Measurements from ENCODE around the gene C14orf180.

The C14orf180 gene

GRCh38 chr14:104598039-104598909, 18.7 kb downstream of the C14orf180 start:
- no peak overlapping the region for H3K9ac ChIP-seq (ENCODE audit: low read length)
- no peaks in the 10 kb centered on the region for H3K9me2 ChIP-seq (replicated peaks; ENCODE audit: insufficient read depth, low read length)
- H3K4me2 ChIP-seq (ENCODE audit: low read depth, low read length) = no peak overlapping the region
- no peak overlapping the region for H3K4me3 ChIP-seq (ENCODE audit: low read length)
- TF ChIP-seq EZH2phosphoT487 (IDR thresholded peaks at IDR 0.05; ENCODE audit: low read length) (no peak), EZH2 (optimal IDR thresholded peaks at IDR 0.05; ENCODE audit: low read depth, low read length) (no peak), CTCF (IDR thresholded peaks at IDR 0.05; ENCODE audit: low read length) (no peak)
- no peak for DNase-seq
- H3K27me3 ChIP-seq (replicated peaks; ENCODE audit: insufficient read depth, low read length) = no peaks in the 10 kb centered on the region; the same call in 1 of the 2 replicates
- H3K79me2 ChIP-seq (ENCODE audit: low read length) = no peaks in the 10 kb centered on the region
- no peaks in the 10 kb centered on the region for H3K36me3 ChIP-seq (replicated peaks; ENCODE audit: insufficient read depth, low read length)
- no peak overlapping the region for H2AFZ ChIP-seq (ENCODE audit: low read length)
- no peaks in the 10 kb centered on the region for H3K4me1 ChIP-seq (ENCODE audit: low read length)
- no peaks in the 10 kb centered on the region for H3F3A ChIP-seq (ENCODE audit: insufficient read depth, low read length)
- H3K27ac ChIP-seq (ENCODE audit: low read length) = no peak overlapping the region
- H3K9me3 ChIP-seq (replicated peaks; ENCODE audit: insufficient read depth, low read length) = no peaks in the 10 kb centered on the region
- no peaks in the 10 kb centered on the region for H4K20me1 ChIP-seq (ENCODE audit: insufficient read depth, low read length)

GRCh38 chr14:104598910-104599273, 19.3 kb downstream of the C14orf180 start:
- Histone ChIP-seq H3K4me2 (ENCODE audit: low read depth, low read length) (no peak overlapping the region), H2AFZ (ENCODE audit: low read length) (no peak overlapping the region), H3F3A (ENCODE audit: insufficient read depth, low read length) (no peaks in the 10 kb centered on the region), H3K36me3 (replicated peaks; ENCODE audit: insufficient read depth, low read length) (no peaks in the 10 kb centered on the region), H3K4me1 (ENCODE audit: low read length) (no peaks in the 10 kb centered on the region), H3K27ac (ENCODE audit: low read length) (no peak overlapping the region), H3K9ac (ENCODE audit: low read length) (no peak overlapping the region), H3K9me2 (replicated peaks; ENCODE audit: insufficient read depth, low read length) (no peaks in the 10 kb centered on the region), H3K27me3 (replicated peaks; ENCODE audit: insufficient read depth, low read length) (no peaks in the 10 kb centered on the region; the same call in 1 of the 2 replicates), H3K9me3 (replicated peaks; ENCODE audit: insufficient read depth, low read length) (no peaks in the 10 kb centered on the region), H3K4me3 (ENCODE audit: low read length) (no peak overlapping the region), H3K79me2 (ENCODE audit: low read length) (no peaks in the 10 kb centered on the region), H4K20me1 (ENCODE audit: insufficient read depth, low read length) (no peaks in the 10 kb centered on the region)
- TF ChIP-seq CTCF (IDR thresholded peaks at IDR 0.05; ENCODE audit: low read length) = no peak
- TF ChIP-seq EZH2 (optimal IDR thresholded peaks at IDR 0.05; ENCODE audit: low read depth, low read length) = no peak
- no peak for TF ChIP-seq EZH2phosphoT487 (IDR thresholded peaks at IDR 0.05; ENCODE audit: low read length)
- no peak for DNase-seq

- DNase-seq = no peak
- no peaks in the 10 kb centered on the region for H3K9me3 ChIP-seq (replicated peaks; ENCODE audit: insufficient read depth, low read length)
- no peak overlapping the region for H3K4me3 ChIP-seq (ENCODE audit: low read length)
- no peak overlapping the region for H3K4me2 ChIP-seq (ENCODE audit: low read depth, low read length)
- H4K20me1 ChIP-seq (ENCODE audit: insufficient read depth, low read length) = no peaks in the 10 kb centered on the region
- no peaks in the 10 kb centered on the region for H3K4me1 ChIP-seq (ENCODE audit: low read length)
- H3K27ac ChIP-seq (ENCODE audit: low read length) = no peak overlapping the region
- H3F3A ChIP-seq (ENCODE audit: insufficient read depth, low read length) = no peaks in the 10 kb centered on the region
- H3K27me3 ChIP-seq (replicated peaks; ENCODE audit: insufficient read depth, low read length) = no peaks in the 10 kb centered on the region; the same call in 1 of the 2 replicates
- H3K9me2 ChIP-seq (replicated peaks; ENCODE audit: insufficient read depth, low read length) = no peaks in the 10 kb centered on the region
- H3K36me3 ChIP-seq (replicated peaks; ENCODE audit: insufficient read depth, low read length) = no peaks in the 10 kb centered on the region
- H2AFZ ChIP-seq (ENCODE audit: low read length) = no peak overlapping the region
- H3K79me2 ChIP-seq (ENCODE audit: low read length) = no peaks in the 10 kb centered on the region
- TF ChIP-seq CTCF (IDR thresholded peaks at IDR 0.05; ENCODE audit: low read length) (no peak), EZH2phosphoT487 (IDR thresholded peaks at IDR 0.05; ENCODE audit: low read length) (no peak), EZH2 (optimal IDR thresholded peaks at IDR 0.05; ENCODE audit: low read depth, low read length) (no peak)
- no peak overlapping the region for H3K9ac ChIP-seq (ENCODE audit: low read length)
Observed at GRCh38 chr14:104599446-104599845, 19.9 kb downstream of the C14orf180 start.

All from MM.1S (cell line).